VCaP (cell line): ENCODE results near the gene RYR2.

Experiments used
- H3K27ac ChIP-seq: fragments of 450-650 bp; 2 replicates; pipeline ENCODE4 v1.5.1; 2017
- CTCF ChIP-seq: fragments of 450-650 bp; conservative IDR thresholded peaks from 2 replicates; pipeline ENCODE4 v1.5.1; 2017; ENCODE audit warnings: mild to moderate bottlenecking, moderate library complexity

The RYR2 gene

GRCh38 chr1:237074371-237075117 lies 32.6 kb downstream of the RYR2 start:
- TF ChIP-seq CTCF = no peak
- no peak overlapping the region for H3K27ac ChIP-seq

GRCh38 chr1:237084341-237085077 lies 42.5 kb downstream of the RYR2 start:
- no peak for TF ChIP-seq CTCF
- H3K27ac ChIP-seq = no peak overlapping the region

GRCh38 chr1:237091691-237092090 lies 49.7 kb downstream of the RYR2 start:
- TF ChIP-seq CTCF = no peak
- H3K27ac ChIP-seq = no peak overlapping the region

GRCh38 chr1:237093691-237094090 lies 51.7 kb downstream of the RYR2 start:
- no peak overlapping the region for H3K27ac ChIP-seq
- TF ChIP-seq CTCF = no peak

GRCh38 chr1:237098541-237098940 lies 56.6 kb downstream of the RYR2 start:
- no peak overlapping the region for H3K27ac ChIP-seq
- TF ChIP-seq CTCF = no peak

GRCh38 chr1:237103021-237103420 lies 61.0 kb downstream of the RYR2 start:
- TF ChIP-seq CTCF = no peak
- no peak overlapping the region for H3K27ac ChIP-seq

GRCh38 chr1:237104096-237104495 lies 62.1 kb downstream of the RYR2 start:
- H3K27ac ChIP-seq = no peak overlapping the region

More at GRCh38 chr1:237104096-237104495, 62.1 kb downstream of the RYR2 start:
- no peak for TF ChIP-seq CTCF
